ENCODE measurements around the gene ARHGDIA.
"Not testable (repeated sequence)": the region's sequence is repeated elsewhere in the genome, so short reads cannot be mapped to it uniquely, and the experiment has no call there.

ARHGDIA gene

DNA sequence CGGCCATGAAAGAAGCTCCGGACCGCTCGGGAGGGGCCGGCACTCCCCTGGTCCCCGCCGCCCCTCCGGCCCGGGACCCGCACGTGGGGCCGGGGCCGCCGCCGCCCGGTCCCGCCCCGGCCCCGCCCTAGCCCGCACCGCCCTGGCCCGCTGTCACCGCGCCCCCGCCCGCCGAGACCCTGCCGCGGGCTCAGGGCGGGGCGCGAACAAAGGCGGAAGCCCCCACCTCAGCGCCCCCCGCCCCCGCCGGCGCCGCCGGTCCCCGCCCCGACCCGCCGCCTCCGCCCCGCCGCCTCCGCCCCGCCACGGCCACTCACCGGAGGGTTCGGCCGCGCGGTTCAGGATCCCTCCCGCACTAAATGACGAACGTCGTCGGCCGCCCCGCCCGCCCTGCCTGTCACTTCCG, at the start of gene ARHGDIA:
Gene ARHGDIA (minus strand): TSS at position 357 of the 406 bp plus-strand sequence. CDS start 1,407 bp downstream, outside the sequence.
- no peak for DNase-seq (ENCODE audit: low read depth in 2 of 3, low spot score in 2 of 3)

GRCh38 chr17:81918832-81919545, 47.9 kb upstream of the ARHGDIA start:
- no peak for DNase-seq (ENCODE audit: low read depth in 2 of 3, low spot score in 2 of 3)

GRCh38 chr17:81918333-81918669, 47.2 kb upstream of the ARHGDIA start:
- DNase-seq (ENCODE audit: low read depth in 2 of 3, low spot score in 2 of 3), result not testable (repeated sequence)

GRCh38 chr17:81917565-81918332, 46.6 kb upstream of the ARHGDIA start, which contains the start of gene SIRT7:
Gene SIRT7, minus strand, starts transcription at chr17:81918176. Its CDS starts 45 bp downstream, at chr17:81918131.
- peak; percentile 56 to 77 (median 63) for DNase-seq (ENCODE audit: low read depth in 2 of 3, low spot score in 2 of 3)

DNA sequence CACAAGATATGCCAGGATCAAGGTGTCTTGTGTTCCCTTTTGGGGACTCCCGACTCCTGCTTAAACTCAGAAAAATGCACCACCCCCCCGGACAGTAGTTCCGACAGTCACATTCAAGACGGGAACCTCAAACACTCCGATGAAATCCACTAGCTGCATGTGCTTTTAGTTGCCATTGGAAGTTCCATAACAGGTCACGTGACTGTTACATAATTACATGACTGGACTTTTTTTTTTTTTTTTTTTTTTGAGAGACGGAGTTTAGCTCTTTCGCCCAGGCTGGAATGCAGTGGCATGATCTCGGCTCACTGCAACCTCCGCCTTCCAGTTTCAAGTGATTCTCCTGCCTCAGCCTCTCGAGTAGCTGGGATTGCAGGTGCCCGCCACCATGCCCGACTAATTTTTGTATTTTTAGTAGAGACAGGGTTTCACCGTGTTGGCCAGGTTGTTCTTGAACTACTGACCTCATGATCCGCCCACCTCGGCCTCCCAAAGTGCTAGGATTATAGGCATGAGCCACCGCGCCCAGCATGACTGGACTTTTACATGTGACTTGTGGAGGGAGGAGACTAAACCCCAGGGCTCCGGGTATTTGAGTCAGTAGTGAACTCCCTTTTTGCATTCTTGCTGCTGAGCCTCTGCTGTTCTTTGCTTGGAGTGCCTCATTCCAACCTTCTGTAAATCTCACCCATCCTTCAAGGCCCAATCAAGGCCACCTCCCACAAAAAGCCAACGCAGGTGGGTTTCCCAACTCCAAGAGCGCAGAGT, 45.3 kb upstream of the ARHGDIA start:
- DNase-seq (ENCODE audit: low read depth in 2 of 3, low spot score in 2 of 3), result no peak

GRCh38 chr17:81915331-81915730, 44.2 kb upstream of the ARHGDIA start:
- no peak for DNase-seq (ENCODE audit: low read depth in 2 of 3, low spot score in 2 of 3)

GRCh38 chr17:81914103-81914850, 43.1 kb upstream of the ARHGDIA start:
- no peak for DNase-seq (ENCODE audit: low read depth in 2 of 3, low spot score in 2 of 3)

DNA sequence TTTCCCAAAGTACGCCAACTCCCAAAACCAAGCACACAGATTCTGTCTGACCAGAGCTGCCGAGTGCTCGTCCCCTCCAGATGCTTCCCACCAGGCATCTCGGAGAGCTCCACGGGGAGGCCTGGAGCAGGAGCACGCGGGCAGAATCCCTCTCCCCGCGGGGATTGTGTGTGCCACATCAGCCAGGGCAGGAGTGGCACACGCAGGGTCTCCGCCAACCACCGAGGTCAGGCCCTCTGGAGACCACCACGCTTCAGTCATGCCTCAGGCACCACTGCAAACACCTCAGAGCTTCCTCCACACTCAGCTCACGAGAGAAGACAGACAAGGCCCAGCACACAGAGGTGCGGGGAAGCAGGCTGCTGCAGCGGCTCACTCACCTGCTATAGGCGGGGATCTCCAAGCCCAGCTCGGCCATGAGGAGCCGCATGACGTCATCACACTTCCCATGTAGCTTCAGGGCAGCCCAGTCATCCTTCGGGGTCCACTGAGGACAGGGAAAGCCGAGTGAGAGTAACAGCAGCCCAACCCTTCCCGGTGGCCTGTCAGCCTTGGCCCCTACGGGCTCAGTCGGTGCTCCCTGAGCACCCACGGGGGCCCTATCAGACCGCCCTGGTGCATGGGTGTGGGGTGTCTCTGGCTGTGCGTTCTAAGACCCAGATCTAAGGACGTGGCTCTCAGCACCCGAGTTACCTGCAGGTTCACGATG, 42.4 kb upstream of the ARHGDIA start:
- DNase-seq (ENCODE audit: low read depth in 2 of 3, low spot score in 2 of 3), result no peak

DNA sequence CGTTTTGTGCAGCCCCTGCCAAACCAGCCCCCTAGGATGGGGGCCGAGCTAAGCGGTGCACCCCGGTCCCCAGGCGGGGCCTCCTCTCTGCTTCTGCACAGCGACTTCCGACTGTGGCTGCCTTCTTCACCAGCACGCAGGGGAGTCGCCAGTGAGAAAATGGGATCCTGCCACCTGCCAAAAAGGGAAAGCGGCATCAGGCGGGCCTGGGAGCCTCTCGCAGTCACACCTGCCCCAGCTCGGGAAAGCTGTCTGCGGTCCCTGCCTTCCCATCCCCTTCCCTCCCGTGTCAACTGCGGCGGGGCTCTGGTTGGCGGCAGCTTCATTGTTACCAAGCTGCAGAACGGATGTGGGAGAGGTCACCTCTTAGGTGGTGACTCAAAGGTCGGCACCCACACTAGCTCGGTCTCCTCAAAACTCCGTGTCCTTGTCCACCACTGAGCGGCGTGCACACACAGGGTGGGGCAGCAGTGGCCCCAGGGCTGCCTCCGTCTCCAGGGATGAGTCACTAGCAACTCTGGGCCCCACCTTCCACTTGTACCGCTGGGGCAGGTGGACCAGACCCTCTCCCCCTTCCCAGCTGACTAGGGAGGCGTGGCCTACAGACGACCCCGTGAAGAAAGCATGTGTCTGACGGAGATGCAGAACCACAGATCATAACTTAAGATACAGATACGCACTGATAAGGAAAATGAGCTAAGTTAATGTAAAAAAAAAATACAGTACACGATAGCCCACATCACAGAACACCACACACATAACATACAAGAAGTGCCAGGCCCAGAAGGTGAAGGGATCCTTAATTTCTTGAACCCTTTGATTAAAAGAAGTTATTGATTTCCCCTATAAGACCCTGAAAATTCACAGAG, 41.5 kb upstream of the ARHGDIA start:
- DNase-seq (ENCODE audit: low read depth in 2 of 3, low spot score in 2 of 3), result no peak

DNA sequence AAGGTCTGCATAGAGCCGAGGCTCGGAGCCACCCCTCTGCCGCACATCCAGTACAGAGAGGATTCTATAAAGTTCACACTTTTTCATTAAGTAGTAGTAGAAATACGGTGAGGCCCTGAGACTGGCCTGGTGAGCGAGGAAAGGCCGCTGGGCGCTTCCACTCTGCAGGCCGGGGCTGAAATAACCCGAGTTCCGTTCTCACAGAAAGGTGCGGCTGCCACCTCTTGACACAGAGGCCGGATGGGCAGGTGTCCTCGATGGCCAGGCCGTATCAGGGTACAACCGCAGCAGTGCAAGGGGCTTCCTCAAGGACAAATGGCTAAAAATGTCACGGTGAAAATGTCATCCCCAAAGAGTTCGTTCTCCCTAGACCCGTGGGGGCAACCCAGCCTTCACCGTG, 40.8 kb upstream of the ARHGDIA start:
- DNase-seq (ENCODE audit: low read depth in 2 of 3, low spot score in 2 of 3), result no peak

DNA sequence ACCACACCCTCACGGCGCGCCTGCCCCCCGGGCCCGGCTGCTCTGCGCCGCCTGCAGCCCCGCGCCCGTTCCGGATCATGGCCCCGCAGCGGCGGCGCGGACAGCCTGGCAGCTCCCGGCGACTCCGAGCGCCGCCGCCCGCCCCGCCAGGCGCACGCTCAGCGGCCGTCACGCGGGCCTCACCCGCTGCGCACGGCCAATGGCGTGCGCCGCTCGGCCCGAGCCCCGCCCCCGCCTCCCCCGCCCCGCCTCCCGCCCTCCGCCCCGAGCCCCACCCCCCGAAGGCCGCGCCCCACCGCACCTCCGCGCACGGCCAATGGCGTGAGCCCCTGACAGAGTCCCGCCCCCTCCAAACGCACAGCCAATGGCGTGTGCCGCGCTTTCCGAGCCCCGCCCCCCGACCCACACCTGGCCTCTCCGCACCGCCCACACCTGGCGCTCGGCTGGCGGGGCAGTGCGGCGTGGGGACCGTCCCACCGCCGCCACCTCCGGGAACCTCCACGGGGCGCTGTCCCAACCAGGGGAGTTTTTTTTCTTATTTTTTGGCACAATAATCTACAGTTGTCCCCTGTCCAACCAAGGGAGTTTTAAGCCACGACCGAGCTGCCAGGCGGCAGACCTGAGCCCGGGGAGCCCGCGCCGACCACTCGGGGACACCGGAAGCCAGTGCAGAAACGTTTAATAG, 40.3 kb upstream of the ARHGDIA start, which contains the start of gene PCYT2:
Gene PCYT2 (minus strand): TSS at position 123 of the 685 bp plus-strand sequence. CDS start 44 bp downstream, at position 79.
- DNase-seq (ENCODE audit: low read depth in 2 of 3, low spot score in 2 of 3), result peak; percentile 76 to 81 (median 80)

GRCh38 chr17:81910840-81911276, 39.7 kb upstream of the ARHGDIA start:
- DNase-seq (ENCODE audit: low read depth in 2 of 3, low spot score in 2 of 3), result no peak

DNA sequence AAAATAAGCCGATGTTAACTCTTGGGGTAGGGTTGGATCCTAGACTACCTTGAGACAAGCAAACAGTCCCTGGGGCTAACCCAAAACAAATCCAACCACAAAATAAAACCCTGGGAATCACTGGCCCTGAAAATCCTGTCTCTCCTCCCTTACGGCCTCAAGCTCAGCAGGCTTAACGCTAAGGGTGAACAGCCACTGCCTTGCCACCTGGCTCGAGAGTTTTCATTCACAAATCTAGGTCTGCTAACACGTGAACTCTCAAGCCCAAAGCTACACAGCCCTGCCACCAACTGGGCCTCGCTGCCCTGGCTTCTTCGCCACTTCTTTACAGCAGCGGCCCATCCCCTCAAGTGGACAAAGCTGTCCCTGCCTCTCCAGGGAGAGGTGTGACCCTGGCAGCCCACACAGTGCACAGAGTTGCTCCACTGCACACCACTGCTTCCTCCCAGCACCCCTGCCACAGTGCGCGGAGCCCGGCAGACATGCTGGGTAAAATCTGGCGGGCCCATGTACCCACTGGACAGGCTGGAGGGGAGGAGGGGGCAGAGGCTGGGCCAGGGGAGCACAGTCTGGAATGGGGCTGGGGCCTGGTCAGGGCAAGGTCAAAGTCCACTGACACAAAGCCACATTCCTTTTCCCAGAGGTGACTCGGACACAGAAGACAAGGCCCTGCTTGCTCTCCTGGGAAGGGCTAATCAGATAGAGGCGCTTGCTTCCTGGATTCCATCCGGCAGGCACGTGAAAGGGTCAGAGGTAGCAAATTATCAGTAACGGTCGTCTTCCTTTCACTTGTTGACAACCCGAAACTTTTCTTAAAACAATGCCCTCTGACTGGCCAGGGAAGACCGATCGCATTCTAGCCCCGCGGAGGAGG, 39.1 kb upstream of the ARHGDIA start:
- no peak for DNase-seq (ENCODE audit: low read depth in 2 of 3, low spot score in 2 of 3)

GRCh38 chr17:81909231-81909630, 38.1 kb upstream of the ARHGDIA start:
- DNase-seq (ENCODE audit: low read depth in 2 of 3, low spot score in 2 of 3), result no peak

DNA sequence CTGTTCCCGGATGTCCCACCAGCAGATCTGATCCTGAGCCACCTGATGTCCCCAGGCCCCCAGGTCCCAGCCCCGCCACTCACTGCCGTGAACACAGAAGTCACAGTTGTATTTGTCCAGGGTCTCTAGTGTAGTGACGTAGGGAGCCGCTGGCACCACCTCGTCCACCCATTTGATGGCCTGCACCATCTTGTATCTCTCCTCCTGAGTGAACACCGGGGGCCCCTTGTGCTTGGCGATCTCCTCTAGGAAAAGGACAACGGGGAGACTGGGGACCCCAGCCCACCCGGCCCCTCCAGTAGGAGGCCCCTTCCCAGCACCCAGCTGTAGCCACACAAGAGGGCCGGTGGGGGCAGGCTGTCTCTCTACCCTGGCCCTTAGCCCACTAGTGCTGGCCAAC, 37.7 kb upstream of the ARHGDIA start:
- no peak for DNase-seq (ENCODE audit: low read depth in 2 of 3, low spot score in 2 of 3)

DNA sequence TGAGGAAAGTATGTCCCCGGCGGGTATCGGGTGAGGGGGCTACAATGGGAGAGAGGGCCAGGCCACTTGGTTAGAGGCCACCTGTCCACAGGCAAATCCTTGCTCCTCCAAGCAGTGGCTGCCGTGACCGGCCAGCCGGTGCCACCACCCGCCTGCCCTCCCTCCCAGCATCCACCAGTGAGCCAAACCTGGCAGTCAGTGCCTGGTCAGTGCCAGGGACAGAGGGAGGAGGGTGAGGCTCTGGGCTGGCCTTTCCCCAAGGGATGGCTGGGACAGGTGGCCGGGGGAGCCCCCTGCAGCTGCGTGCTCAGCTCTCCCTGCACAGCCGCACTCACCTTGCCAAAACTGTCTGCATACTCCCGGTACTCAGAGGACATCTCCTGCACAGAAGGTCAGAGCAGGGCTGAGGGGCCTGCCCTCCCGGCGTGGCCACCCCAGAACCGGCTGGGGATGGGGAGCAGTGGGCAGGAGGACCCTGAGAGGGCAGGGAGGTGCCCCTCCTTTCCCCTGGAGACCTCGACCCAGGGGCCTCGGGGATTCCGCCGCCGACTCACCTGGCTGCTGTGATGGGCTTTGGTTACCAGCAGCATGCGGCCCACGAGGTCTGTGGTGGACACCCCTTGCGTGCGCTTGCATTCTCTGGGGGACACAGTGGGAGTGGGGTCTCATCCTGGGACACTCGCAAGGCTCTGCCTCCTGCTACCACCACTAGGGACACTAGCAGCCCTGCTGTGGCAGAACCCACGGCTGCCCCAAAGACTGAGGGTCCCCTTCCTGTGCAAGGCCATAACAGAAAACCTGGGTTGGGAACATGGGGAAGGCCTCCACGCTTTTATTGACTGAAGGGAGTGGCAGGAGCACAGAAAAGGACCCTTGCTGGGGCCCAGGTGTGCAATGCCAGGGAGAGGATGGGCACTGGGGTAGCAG, 36.3 kb upstream of the ARHGDIA start:
- DNase-seq (ENCODE audit: low read depth in 2 of 3, low spot score in 2 of 3), result no peak
